Liver (tissue), 3 donors: Measurements from ENCODE around the gene UQCR10.

Experiments
- FOXA1 ChIP-seq: IDR thresholded peaks from 2 replicates; pipeline ENCODE4 v1.6.1; 2016; ENCODE audit warnings: antibody characterized with exemption
- GABPA ChIP-seq, 2 donors: IDR thresholded peaks in 1 of 2; conservative IDR thresholded peaks in 1 of 2; 2 replicates each; pipeline ENCODE4 v1.6.1; 2016; ENCODE audit warnings: antibody characterized with exemption in 2 of 2, mild to moderate bottlenecking in 1 of 2, moderate library complexity in 1 of 2
- HNF4G ChIP-seq: IDR thresholded peaks from 2 replicates; pipeline ENCODE4 v1.6.1; 2016; ENCODE audit warnings: antibody characterized with exemption
- JUND ChIP-seq, 2 donors: IDR thresholded peaks; 2 replicates each; pipeline ENCODE4 v1.6.1; 2016; ENCODE audit warnings: antibody characterized with exemption in 2 of 2
- RAD21 ChIP-seq, 2 donors: IDR thresholded peaks; 2 replicates each; pipeline ENCODE4 v1.6.1; 2016; ENCODE audit warnings: antibody characterized with exemption in 2 of 2, mild to moderate bottlenecking in 2 of 2
- RXRA ChIP-seq, 2 donors: IDR thresholded peaks; 2 replicates each; pipeline ENCODE4 v1.6.1; 2017 to 2018; ENCODE audit warnings: antibody characterized with exemption in 2 of 2, mild to moderate bottlenecking in 1 of 2
- SP1 ChIP-seq: IDR thresholded peaks from 2 replicates; pipeline ENCODE4 v1.6.1; 2018; ENCODE audit warnings: antibody characterized with exemption, mild to moderate bottlenecking
- TAF1 ChIP-seq: conservative IDR thresholded peaks from 2 replicates; pipeline ENCODE4 v1.6.1; 2016; ENCODE audit warnings: antibody characterized with exemption, mild to moderate bottlenecking
- YY1 ChIP-seq: IDR thresholded peaks from 2 replicates; pipeline ENCODE4 v1.6.1; 2016; ENCODE audit warnings: antibody characterized with exemption, mild to moderate bottlenecking
- TF ChIP-seq, protein P1 (sequence below): fragments of 150-350 bp; IDR thresholded peaks from 2 replicates; pipeline ENCODE4 v1.5.1; 2017; ENCODE audit warnings: improper control_type of control experiment, low read depth, low read length; ENCODE audit not compliant: missing input control
- TF ChIP-seq, protein P2 (sequence below): IDR thresholded peaks from 2 replicates; pipeline ENCODE4 v1.6.1; 2016; ENCODE audit warnings: antibody characterized with exemption
- TF ChIP-seq, protein P3 (sequence below): IDR thresholded peaks from 2 replicates; pipeline ENCODE4 v1.6.1; 2016; ENCODE audit warnings: antibody characterized with exemption
- TF ChIP-seq, protein P4 (sequence below): IDR thresholded peaks from 2 replicates; pipeline ENCODE4 v1.6.1; 2016; ENCODE audit warnings: antibody characterized with exemption
- TF ChIP-seq, protein P5 (sequence below): IDR thresholded peaks from 2 replicates; pipeline ENCODE4 v1.6.1; 2016; ENCODE audit warnings: antibody characterized with exemption, mild to moderate bottlenecking
- donor health status: healthy.
- donor health status: healthy.

DNA sequence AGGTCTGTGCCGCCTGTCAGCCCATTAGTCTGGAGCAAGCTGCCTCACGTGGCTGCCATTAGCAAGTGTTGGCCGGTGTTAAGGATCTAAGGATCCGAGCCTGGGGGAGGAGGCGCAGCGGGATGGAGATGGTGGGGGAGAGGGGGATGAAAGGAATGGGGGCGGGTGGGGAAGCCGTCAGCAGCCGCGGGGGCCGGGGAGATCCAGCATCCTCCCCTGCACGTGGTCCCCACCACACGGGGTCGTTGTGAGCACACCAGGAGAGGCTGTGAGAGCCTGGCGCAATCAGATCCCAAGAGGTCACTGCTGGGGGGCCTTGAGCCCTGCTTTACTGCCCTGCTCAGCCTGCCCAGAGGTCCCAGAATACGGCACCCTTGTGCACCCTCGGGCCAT is 40.0 kb upstream of the UQCR10 start:
- TF ChIP-seq SP1, result no peak
- TF ChIP-seq, protein P1, sequence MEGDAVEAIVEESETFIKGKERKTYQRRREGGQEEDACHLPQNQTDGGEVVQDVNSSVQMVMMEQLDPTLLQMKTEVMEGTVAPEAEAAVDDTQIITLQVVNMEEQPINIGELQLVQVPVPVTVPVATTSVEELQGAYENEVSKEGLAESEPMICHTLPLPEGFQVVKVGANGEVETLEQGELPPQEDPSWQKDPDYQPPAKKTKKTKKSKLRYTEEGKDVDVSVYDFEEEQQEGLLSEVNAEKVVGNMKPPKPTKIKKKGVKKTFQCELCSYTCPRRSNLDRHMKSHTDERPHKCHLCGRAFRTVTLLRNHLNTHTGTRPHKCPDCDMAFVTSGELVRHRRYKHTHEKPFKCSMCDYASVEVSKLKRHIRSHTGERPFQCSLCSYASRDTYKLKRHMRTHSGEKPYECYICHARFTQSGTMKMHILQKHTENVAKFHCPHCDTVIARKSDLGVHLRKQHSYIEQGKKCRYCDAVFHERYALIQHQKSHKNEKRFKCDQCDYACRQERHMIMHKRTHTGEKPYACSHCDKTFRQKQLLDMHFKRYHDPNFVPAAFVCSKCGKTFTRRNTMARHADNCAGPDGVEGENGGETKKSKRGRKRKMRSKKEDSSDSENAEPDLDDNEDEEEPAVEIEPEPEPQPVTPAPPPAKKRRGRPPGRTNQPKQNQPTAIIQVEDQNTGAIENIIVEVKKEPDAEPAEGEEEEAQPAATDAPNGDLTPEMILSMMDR, result peak; percentile 28
- TF ChIP-seq TAF1, result no peak
- TF ChIP-seq HNF4G, result no peak
- TF ChIP-seq, protein P2, sequence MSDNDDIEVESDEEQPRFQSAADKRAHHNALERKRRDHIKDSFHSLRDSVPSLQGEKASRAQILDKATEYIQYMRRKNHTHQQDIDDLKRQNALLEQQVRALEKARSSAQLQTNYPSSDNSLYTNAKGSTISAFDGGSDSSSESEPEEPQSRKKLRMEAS, result no peak
- no peak for TF ChIP-seq RXRA (IDR thresholded peaks at IDR 0.05)
- TF ChIP-seq, protein P3, sequence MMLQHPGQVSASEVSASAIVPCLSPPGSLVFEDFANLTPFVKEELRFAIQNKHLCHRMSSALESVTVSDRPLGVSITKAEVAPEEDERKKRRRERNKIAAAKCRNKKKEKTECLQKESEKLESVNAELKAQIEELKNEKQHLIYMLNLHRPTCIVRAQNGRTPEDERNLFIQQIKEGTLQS, result no peak
- no peak for TF ChIP-seq FOXA1
- TF ChIP-seq, protein P4, sequence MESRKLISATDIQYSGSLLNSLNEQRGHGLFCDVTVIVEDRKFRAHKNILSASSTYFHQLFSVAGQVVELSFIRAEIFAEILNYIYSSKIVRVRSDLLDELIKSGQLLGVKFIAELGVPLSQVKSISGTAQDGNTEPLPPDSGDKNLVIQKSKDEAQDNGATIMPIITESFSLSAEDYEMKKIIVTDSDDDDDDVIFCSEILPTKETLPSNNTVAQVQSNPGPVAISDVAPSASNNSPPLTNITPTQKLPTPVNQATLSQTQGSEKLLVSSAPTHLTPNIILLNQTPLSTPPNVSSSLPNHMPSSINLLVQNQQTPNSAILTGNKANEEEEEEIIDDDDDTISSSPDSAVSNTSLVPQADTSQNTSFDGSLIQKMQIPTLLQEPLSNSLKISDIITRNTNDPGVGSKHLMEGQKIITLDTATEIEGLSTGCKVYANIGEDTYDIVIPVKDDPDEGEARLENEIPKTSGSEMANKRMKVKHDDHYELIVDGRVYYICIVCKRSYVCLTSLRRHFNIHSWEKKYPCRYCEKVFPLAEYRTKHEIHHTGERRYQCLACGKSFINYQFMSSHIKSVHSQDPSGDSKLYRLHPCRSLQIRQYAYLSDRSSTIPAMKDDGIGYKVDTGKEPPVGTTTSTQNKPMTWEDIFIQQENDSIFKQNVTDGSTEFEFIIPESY, result no peak
- no peak for TF ChIP-seq GABPA (IDR thresholded peaks at IDR 0.05 in 1 of 2, conservative IDR thresholded peaks at IDR 0.05 in 1 of 2)
- TF ChIP-seq YY1, result no peak
- TF ChIP-seq RAD21 (IDR thresholded peaks at IDR 0.05), result peak; percentile 56 to 69
- TF ChIP-seq JUND (IDR thresholded peaks at IDR 0.05), result no peak
- TF ChIP-seq, protein P5, sequence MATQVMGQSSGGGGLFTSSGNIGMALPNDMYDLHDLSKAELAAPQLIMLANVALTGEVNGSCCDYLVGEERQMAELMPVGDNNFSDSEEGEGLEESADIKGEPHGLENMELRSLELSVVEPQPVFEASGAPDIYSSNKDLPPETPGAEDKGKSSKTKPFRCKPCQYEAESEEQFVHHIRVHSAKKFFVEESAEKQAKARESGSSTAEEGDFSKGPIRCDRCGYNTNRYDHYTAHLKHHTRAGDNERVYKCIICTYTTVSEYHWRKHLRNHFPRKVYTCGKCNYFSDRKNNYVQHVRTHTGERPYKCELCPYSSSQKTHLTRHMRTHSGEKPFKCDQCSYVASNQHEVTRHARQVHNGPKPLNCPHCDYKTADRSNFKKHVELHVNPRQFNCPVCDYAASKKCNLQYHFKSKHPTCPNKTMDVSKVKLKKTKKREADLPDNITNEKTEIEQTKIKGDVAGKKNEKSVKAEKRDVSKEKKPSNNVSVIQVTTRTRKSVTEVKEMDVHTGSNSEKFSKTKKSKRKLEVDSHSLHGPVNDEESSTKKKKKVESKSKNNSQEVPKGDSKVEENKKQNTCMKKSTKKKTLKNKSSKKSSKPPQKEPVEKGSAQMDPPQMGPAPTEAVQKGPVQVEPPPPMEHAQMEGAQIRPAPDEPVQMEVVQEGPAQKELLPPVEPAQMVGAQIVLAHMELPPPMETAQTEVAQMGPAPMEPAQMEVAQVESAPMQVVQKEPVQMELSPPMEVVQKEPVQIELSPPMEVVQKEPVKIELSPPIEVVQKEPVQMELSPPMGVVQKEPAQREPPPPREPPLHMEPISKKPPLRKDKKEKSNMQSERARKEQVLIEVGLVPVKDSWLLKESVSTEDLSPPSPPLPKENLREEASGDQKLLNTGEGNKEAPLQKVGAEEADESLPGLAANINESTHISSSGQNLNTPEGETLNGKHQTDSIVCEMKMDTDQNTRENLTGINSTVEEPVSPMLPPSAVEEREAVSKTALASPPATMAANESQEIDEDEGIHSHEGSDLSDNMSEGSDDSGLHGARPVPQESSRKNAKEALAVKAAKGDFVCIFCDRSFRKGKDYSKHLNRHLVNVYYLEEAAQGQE, result no peak
